Esophagus squamous epithelium (tissue), 5 donors: Measurements from ENCODE around the gene OGN. TPM values are rescaled to one million over a fixed set of nuclear protein-coding genes. Genes with fewer than 3 reads are reported as not detected.

Source experiments
- DNase-seq: peaks from one replicate; lab custom pipeline; 2025; lab: John Stamatoyannopoulos, UW
- H3K27ac ChIP-seq, 4 donors: fragments of 200-600 bp; sonication (generic); one replicate each; pipeline ENCODE4 v1.5.1; 2016 to 2019; ENCODE audit warnings: mild to moderate bottlenecking in 1 of 4
- H3K27me3 ChIP-seq, 4 donors: fragments of 200-600 bp; sonication (generic); 1 replicate in 3 of 4; 2 replicates in 1 of 4; pipeline versions ENCODE4 v1.5.1 to v1.6.0; 2017 to 2021; ENCODE audit warnings: antibody characterized with exemption in 1 of 4
- H3K36me3 ChIP-seq, 3 donors: fragments of 200-600 bp; sonication (generic); one replicate each; pipeline ENCODE4 v1.5.1; 2016 to 2019
- H3K4me1 ChIP-seq, 3 donors: fragments of 200-600 bp; sonication (generic); one replicate each; pipeline ENCODE4 v1.5.1; 2017 to 2019
- H3K4me3 ChIP-seq, 4 donors: fragments of 200-600 bp; sonication (generic); 1 replicate in 3 of 4; 2 replicates in 1 of 4; pipeline ENCODE4 v1.5.1; 2016 to 2019; ENCODE audit warnings: mild to moderate bottlenecking in 2 of 4, moderate library complexity in 1 of 4
- H3K9me3 ChIP-seq, 3 donors: fragments of 200-600 bp; sonication (generic); one replicate each; pipeline ENCODE4 v1.5.1; 2016 to 2019
- CTCF ChIP-seq, 6 experiments: fragments of 450-650 bp in 4 of 6; fragments of 200-600 bp in 2 of 6; sonication (generic) in 2 of 6; IDR thresholded peaks; one replicate each; pipeline ENCODE4 v1.5.1; 2016 to 2019; ENCODE audit warnings: antibody characterized with exemption in 6 of 6, mild to moderate bottlenecking in 4 of 6, moderate library complexity in 4 of 6
- POLR2A ChIP-seq, 4 donors: fragments of 450-650 bp; IDR thresholded peaks; one replicate each; pipeline ENCODE4 v1.6.1; 2017; ENCODE audit warnings: antibody characterized with exemption in 4 of 4, mild to moderate bottlenecking in 4 of 4, moderate library complexity in 3 of 4
- WGBS, 2 donors: methylation state at CpG; one replicate each; pipeline ENCODE4 v1.1.5; 2018; 5-methylcytosine and 5-hydroxymethylcytosine counted together
- intact Hi-C: fragments of 100-400 bp; cut with DNase I; formaldehyde crosslinking; loops from one replicate; pipeline ENCODE4 v1.15.0; 2022
- total RNA-seq, 4 donors: library from RNA; depleted of rRNA; stranded (reverse); fragments of >200 nt; gene quantifications; one replicate each; pipeline ENCODE4 v1.1.0, GENCODE V29; 2016
- donor health status: DM: yes; HTN: yes; CAD: no.

OGN gene
- total RNA-seq, 4 donors from 2014 or later = 0.76 to 23.3 (median 3.1) TPM

GRCh38 chr9:92395617-92396016, 8.8 kb downstream of the OGN start:
- Histone ChIP-seq H3K9me3 (no peaks in the 10 kb centered on the region), H3K27me3 (no peaks in the 10 kb centered on the region), H3K36me3 (peaks cover 0 to 6% (median 0%) of the 10 kb centered on the region in 3 donors), H3K27ac (no peak overlapping the region), H3K4me3 (no peak overlapping the region), H3K4me1 (peaks cover 0 to 9% (median 0%) of the 10 kb centered on the region in 3 donors)
- DNase-seq = no peak
- no peak for TF ChIP-seq POLR2A (IDR thresholded peaks at IDR 0.05)
- TF ChIP-seq CTCF (IDR thresholded peaks at IDR 0.05) = no peak
- intact Hi-C loops = no loop called here
- 95 to 100% methylated on average over 1 of the region's 1 CpG for WGBS, 2 donors

GRCh38 chr9:92393686-92394085, 10.7 kb downstream of the OGN start:
- H3K9me3 ChIP-seq = no peaks in the 10 kb centered on the region
- 14 to 22% methylated on average over 1 of the region's 1 CpG for WGBS, 2 donors
- TF ChIP-seq CTCF (IDR thresholded peaks at IDR 0.05) (no peak), POLR2A (IDR thresholded peaks at IDR 0.05) (no peak)
- peak overlapping the region in 1 of 4 donors; percentile 49 for H3K27ac ChIP-seq
- H3K27me3 ChIP-seq = no peaks in the 10 kb centered on the region
- DNase-seq = no peak
- no peak overlapping the region for H3K4me3 ChIP-seq
- H3K36me3 ChIP-seq = peaks cover 0 to 6% (median 0%) of the 10 kb centered on the region in 3 donors
- intact Hi-C loops = no loop called here
- H3K4me1 ChIP-seq = peaks cover 0 to 9% (median 0%) of the 10 kb centered on the region in 3 donors

GRCh38 chr9:92392690-92393089, 11.7 kb downstream of the OGN start:
- no peaks in the 10 kb centered on the region for H3K9me3 ChIP-seq
- H3K4me3 ChIP-seq = no peak overlapping the region
- peaks cover 0 to 9% (median 0%) of the 10 kb centered on the region in 3 donors for H3K4me1 ChIP-seq
- no peak overlapping the region for H3K27ac ChIP-seq
- peaks cover 0 to 6% (median 0%) of the 10 kb centered on the region in 3 donors for H3K36me3 ChIP-seq
- WGBS, 2 donors = 82 to 83% methylated on average over 2 of the region's 2 CpGs
- TF ChIP-seq CTCF (IDR thresholded peaks at IDR 0.05) = no peak
- no peak for TF ChIP-seq POLR2A (IDR thresholded peaks at IDR 0.05)
- no peaks in the 10 kb centered on the region for H3K27me3 ChIP-seq
- intact Hi-C loops = no loop called here
- DNase-seq = no peak

GRCh38 chr9:92385953-92386352, 18.4 kb downstream of the OGN start:
- peak overlapping the region in 2 of 4 donors; percentile 8 to 49 for H3K27ac ChIP-seq

GRCh38 chr9:92385477-92385876, 18.9 kb downstream of the OGN start:
- Histone ChIP-seq H3K36me3 (no peaks in the 10 kb centered on the region), H3K9me3 (no peaks in the 10 kb centered on the region), H3K4me3 (no peak overlapping the region), H3K27me3 (no peaks in the 10 kb centered on the region), H3K27ac (peak overlapping the region in 2 of 4 donors; percentile 8 to 49), H3K4me1 (peaks cover 0 to 21% (median 5%) of the 10 kb centered on the region in 3 donors)
- 22 to 44% methylated on average over 6 of the region's 6 CpGs for WGBS, 2 donors
- TF ChIP-seq CTCF (IDR thresholded peaks at IDR 0.05) (no peak), POLR2A (IDR thresholded peaks at IDR 0.05) (no peak)
- no peak for DNase-seq
- intact Hi-C loops = no loop called here

More at GRCh38 chr9:92385953-92386352, 18.4 kb downstream of the OGN start:
- no peak for DNase-seq
- Histone ChIP-seq H3K4me1 (peaks cover 0 to 21% (median 5%) of the 10 kb centered on the region in 3 donors), H3K9me3 (no peaks in the 10 kb centered on the region), H3K27me3 (no peaks in the 10 kb centered on the region), H3K36me3 (no peaks in the 10 kb centered on the region), H3K4me3 (no peak overlapping the region)
- WGBS, 2 donors = 41 to 61% methylated on average over 4 of the region's 4 CpGs
- TF ChIP-seq POLR2A (IDR thresholded peaks at IDR 0.05) (no peak), CTCF (IDR thresholded peaks at IDR 0.05) (no peak)
- intact Hi-C loops = no loop called here
